ENCODE data around the gene PTPRK. TPM values are rescaled to one million over a fixed set of nuclear protein-coding genes. Genes with fewer than 3 reads are reported as not detected.

PTPRK gene
- total RNA-seq, 4 donors from 2014 or later = 20.0 to 64.2 (median 36.6) TPM

DNA sequence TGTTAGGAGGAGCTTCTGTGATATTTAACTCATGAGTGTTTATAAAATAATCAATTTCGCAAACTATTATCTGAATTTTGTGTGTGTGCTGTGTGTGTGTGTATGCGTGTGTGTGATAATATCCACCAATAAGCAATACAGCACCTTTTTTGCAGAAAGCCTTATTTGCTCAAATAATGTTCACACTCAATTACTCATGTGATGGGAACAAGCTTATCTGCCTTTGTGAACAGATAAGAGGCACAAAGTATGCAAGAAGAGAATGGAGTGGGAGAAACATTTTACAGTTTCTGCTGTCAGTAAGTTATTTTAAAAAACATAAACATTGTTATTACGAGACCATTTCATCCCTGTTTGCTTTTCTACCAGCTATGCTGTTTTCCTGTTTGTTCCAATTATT lies 36.7 kb upstream of the PTPRK start:
- no peak for DNase-seq
- intact Hi-C loops (cut with DNase I; ENCODE audit: low total_unique reads) = no loop called here
- TF ChIP-seq, protein P1, sequence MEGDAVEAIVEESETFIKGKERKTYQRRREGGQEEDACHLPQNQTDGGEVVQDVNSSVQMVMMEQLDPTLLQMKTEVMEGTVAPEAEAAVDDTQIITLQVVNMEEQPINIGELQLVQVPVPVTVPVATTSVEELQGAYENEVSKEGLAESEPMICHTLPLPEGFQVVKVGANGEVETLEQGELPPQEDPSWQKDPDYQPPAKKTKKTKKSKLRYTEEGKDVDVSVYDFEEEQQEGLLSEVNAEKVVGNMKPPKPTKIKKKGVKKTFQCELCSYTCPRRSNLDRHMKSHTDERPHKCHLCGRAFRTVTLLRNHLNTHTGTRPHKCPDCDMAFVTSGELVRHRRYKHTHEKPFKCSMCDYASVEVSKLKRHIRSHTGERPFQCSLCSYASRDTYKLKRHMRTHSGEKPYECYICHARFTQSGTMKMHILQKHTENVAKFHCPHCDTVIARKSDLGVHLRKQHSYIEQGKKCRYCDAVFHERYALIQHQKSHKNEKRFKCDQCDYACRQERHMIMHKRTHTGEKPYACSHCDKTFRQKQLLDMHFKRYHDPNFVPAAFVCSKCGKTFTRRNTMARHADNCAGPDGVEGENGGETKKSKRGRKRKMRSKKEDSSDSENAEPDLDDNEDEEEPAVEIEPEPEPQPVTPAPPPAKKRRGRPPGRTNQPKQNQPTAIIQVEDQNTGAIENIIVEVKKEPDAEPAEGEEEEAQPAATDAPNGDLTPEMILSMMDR (IDR thresholded peaks at IDR 0.05) = no peak
- no peak for TF ChIP-seq POLR2A (IDR thresholded peaks at IDR 0.05)
- no peaks in the 10 kb centered on the region for H3K9me3 ChIP-seq
- no peak overlapping the region for H3K27ac ChIP-seq
- H3K4me3 ChIP-seq = no peak overlapping the region
- no peaks in the 10 kb centered on the region for H3K36me3 ChIP-seq
- no peaks in the 10 kb centered on the region for H3K27me3 ChIP-seq
- no peaks in the 10 kb centered on the region for H3K4me1 ChIP-seq

DNA sequence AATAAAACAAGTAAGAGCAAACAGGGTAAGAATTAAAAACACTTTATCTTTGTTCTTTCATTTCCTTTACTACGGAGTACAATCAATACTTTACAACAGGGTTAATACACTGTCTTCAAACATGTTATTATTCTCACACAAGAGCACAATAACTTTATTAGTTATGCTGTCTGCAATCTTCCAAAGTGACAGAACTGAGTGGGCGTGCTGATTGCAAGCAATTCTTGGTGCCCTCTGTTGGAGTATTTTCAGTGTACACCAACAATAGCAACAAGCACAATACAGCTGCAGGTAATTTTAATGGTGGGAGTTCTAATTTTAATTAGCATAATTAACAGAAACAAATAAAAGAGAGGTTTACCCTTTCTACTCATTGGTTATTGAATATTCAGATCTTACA lies 33.9 kb upstream of the PTPRK start:
- DNase-seq = no peak
- Histone ChIP-seq H3K9me3 (no peaks in the 10 kb centered on the region), H3K36me3 (no peaks in the 10 kb centered on the region), H3K27me3 (no peaks in the 10 kb centered on the region), H3K4me1 (no peaks in the 10 kb centered on the region), H3K27ac (no peak overlapping the region), H3K4me3 (no peak overlapping the region)
- intact Hi-C loops (cut with DNase I; ENCODE audit: low total_unique reads) = no loop called here
- TF ChIP-seq POLR2A (IDR thresholded peaks at IDR 0.05) = no peak
- TF ChIP-seq, protein P1 (IDR thresholded peaks at IDR 0.05) = peak in 1 of 4 experiments; percentile 7

DNA sequence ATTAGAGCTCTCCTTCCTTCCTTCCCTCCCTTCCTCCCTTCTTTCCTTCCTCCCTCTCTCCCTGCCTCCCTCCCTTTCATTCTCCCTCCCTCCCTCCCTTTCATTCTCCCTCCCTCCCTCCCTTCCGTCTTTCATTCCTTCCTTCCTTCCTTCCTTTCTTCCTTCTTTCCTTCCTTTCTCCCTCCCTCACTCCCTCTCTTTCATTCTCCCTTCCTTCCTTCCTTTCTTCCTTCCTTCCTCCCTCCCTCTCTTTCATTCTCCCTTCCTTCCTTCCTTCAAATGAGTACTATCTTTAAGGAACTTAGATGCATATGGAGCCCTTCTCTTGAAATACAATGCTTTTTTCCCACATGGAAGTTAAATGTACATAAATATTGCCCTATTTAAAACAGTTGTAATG lies 20.9 kb upstream of the PTPRK start:
- H3K9me3 ChIP-seq = no peaks in the 10 kb centered on the region
- no peak for TF ChIP-seq POLR2A (IDR thresholded peaks at IDR 0.05)
- TF ChIP-seq, protein P1 (IDR thresholded peaks at IDR 0.05) = no peak
- no peak for DNase-seq
- no peaks in the 10 kb centered on the region for H3K36me3 ChIP-seq
- no peak overlapping the region for H3K27ac ChIP-seq
- no peaks in the 10 kb centered on the region for H3K4me1 ChIP-seq
- no peak overlapping the region for H3K4me3 ChIP-seq
- intact Hi-C loops (cut with DNase I; ENCODE audit: low total_unique reads) = no loop called here
- H3K27me3 ChIP-seq = no peaks in the 10 kb centered on the region

DNA sequence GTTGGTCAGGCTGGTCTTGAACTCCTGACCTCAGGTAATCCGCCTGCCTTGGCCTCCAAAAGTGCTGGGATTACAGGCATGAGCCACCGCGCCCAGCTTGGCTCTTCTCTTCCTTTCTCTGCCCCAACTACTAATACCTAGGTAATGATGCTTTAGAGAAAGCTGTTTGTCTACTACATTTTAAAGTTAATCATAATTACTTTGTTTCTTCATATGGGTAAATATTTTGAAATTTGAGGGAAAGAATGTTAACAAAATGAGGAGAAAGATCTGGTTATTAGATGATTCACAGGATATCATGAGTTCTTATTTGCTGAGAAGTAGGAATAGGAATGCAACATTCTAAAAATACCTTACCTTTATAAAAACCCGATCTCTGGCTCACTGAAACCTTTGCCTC lies 18.4 kb upstream of the PTPRK start:
- no peak for DNase-seq
- intact Hi-C loops (cut with DNase I; ENCODE audit: low total_unique reads) = no loop called here
- Histone ChIP-seq H3K27ac (no peak overlapping the region), H3K36me3 (no peaks in the 10 kb centered on the region), H3K9me3 (no peaks in the 10 kb centered on the region), H3K27me3 (no peaks in the 10 kb centered on the region), H3K4me3 (no peak overlapping the region), H3K4me1 (no peaks in the 10 kb centered on the region)
- TF ChIP-seq POLR2A (IDR thresholded peaks at IDR 0.05) = no peak
- TF ChIP-seq, protein P1 (IDR thresholded peaks at IDR 0.05) = no peak

DNA sequence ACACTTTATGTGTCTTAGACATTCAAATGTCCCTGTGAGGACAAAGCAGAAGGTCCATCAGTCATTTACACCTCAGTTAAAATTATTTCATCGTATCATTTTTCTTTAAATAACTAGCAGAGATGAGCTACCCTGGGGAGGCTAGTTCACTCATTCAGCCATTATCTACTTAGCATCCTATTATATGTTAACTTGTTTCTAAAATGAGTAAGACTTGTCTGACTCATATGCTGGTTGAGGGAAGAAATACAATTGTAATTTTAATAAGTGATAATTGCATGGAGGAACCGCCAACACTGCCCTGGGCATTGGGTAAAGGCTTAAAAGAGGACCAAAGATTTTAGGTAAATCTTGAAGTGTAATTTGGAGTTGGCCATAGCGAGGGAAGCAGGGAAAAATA lies 12.4 kb upstream of the PTPRK start:
- Histone ChIP-seq H3K27ac (no peak overlapping the region), H3K27me3 (no peaks in the 10 kb centered on the region), H3K4me3 (no peak overlapping the region), H3K36me3 (no peaks in the 10 kb centered on the region), H3K4me1 (no peaks in the 10 kb centered on the region), H3K9me3 (no peaks in the 10 kb centered on the region)
- DNase-seq = no peak
- TF ChIP-seq, protein P1 (IDR thresholded peaks at IDR 0.05) = no peak
- no peak for TF ChIP-seq POLR2A (IDR thresholded peaks at IDR 0.05)
- intact Hi-C loops (cut with DNase I; ENCODE audit: low total_unique reads) = no loop called here
